ENCODE data around the gene GRM5.
"Not testable (repeated sequence)": the region's sequence is repeated elsewhere in the genome, so short reads cannot be mapped to it uniquely, and the experiment has no call there.

Gene GRM5

GRCh38 chr11:88535916-88536547, 529.8 kb downstream of the GRM5 start:
- no peak for DNase-seq

DNA sequence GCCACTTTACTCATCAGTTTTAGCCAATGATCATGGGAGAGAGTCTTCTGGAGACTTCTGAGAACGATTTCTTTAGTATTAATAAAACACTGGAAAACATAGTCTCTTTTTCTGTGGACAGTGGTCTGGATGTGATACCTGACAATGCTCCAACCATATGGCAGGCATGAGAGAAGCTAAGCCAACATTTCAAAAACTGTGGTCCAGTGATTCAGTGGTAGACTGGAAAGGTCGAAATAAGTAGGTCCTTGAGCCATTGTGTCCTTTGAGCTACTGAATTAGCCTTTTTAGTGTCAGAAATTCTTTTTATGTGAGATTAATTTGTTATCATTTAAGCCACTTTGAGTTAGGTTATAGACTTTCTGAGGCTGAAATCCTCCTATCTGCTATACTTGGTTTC, 530.5 kb downstream of the GRM5 start:
- no peak for DNase-seq

- not testable (repeated sequence) for DNase-seq
These were observed 531.1 kb downstream of the GRM5 start for GRCh38 chr11:88534706-88535105.

DNA sequence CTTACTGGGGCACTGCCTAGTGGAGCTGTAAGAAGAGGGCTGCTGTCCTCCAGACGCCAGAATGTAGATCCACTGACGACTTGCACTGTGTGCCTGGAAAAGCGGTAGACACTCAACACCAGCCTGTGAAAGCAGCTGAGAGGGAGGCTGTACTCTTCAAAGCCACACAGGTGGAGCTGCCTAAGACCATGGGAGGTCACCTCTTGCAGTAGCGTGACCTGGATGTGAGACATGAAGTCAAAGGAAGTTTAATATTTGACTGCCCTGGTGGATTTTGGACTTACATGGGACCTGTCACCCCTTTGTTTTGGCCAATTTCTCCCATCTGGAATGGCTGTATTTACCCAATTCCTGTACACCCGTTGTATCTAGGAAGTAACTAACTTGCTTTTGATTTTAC, 531.6 kb downstream of the GRM5 start:
- no peak for DNase-seq

DNA sequence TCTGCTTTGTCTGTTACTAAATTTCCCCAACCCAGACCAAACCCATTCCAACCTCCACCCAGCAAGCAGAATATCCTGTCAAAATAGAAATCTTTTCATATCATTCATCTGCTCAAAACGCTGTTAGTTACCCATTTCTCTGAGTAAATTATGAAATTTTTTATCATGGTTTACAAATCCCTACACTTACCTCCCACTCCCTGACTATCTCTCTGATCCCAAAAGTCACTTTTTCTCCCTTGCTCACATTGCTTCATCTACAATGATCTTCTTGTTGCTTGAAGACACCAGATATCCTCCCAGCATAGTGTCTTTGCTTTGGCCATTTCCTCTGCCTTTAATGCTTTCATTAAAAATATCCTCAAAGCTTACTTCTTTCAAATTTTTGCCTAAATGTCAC, 532.8 kb downstream of the GRM5 start:
- DNase-seq = no peak

DNA sequence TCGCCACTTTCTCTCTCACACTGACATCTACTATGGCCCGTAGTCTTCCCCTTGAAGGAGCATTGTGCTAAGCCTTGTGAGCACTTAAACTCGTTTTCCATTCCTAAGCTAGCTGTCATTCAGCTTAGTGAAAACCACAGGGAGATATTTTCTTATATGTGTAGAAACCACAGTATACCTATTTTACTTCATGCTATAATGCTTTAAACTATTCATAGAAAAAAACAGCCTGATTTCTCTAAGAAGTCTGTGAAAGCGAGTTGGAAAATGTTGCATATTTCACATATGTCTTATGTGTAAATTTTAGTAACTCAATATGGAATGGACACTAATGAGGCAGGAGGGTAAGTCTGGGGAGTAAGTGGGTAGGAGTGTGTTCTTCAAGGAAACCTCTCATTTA, 534.0 kb downstream of the GRM5 start:
- DNase-seq = no peak

- no peak for DNase-seq
These were observed 536.4 kb downstream of the GRM5 start for GRCh38 chr11:88529426-88529825.

GRCh38 chr11:88523386-88524071, 542.3 kb downstream of the GRM5 start:
- no peak for DNase-seq

- no peak for DNase-seq
These were observed 543.0 kb downstream of the GRM5 start for GRCh38 chr11:88522624-88523385.

GRCh38 chr11:88521799-88522201, 544.0 kb downstream of the GRM5 start:
- DNase-seq = no peak

GRCh38 chr11:88521399-88521798, 544.4 kb downstream of the GRM5 start:
- DNase-seq = no peak

- DNase-seq = no peak
These were observed 545.4 kb downstream of the GRM5 start for GRCh38 chr11:88520391-88520790.

- DNase-seq = no peak
These were observed 550.8 kb downstream of the GRM5 start for GRCh38 chr11:88515002-88515401.

DNA sequence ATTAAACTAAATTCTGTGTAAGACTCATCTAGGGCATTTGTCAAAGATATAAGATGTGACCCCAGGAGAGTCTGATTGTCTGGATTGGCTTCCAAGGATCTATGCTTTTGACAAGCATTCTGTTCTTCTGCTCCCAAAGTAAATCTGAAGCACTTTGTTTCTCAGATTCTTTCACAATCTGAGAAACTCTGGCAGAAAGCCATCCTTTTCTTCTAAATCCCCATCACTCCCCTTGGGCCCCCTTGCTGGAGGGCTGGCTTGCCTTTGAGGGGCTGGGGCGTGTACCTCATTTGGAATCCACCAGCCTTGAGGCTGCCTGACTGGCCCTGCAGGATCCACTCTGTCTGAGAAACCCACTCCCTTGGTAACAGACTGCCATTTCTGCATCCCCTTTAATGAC, 554.8 kb downstream of the GRM5 start:
- DNase-seq = no peak

GRCh38 chr11:88508759-88509581, 556.8 kb downstream of the GRM5 start:
- no peak for DNase-seq

- DNase-seq = no peak
These were observed 557.4 kb downstream of the GRM5 start for GRCh38 chr11:88508418-88508758.

DNA sequence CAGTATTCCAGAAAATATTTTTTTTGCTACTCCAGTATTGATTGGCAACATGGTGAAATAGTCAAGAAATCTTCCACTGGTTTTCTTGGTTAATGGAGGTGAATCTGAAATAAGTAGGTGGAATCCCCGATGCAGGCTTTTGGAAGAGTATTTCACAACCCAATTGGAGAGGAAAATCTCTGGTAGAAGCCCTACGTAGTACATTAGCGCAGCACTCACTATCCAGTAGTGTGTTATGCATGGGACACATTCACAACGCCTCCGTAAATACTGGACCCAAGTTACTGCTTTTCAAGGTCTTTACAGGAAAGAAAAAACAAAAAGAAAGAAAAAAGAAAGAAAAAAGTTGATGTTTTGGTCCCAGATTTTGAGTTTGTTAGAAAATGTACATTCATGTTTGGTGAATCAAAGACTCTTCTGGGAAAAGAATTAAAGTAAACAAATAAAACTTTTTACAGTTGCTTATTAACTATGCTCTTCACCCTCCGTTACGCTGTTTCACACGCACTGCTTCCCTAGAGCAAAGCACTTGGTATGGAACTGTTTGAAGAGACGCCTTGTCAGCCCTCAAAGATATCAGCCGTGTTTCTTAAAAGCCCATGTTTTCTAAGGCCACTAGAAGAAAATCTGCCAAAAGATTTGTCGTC, 557.9 kb downstream of the GRM5 start:
- no peak for DNase-seq

DNA sequence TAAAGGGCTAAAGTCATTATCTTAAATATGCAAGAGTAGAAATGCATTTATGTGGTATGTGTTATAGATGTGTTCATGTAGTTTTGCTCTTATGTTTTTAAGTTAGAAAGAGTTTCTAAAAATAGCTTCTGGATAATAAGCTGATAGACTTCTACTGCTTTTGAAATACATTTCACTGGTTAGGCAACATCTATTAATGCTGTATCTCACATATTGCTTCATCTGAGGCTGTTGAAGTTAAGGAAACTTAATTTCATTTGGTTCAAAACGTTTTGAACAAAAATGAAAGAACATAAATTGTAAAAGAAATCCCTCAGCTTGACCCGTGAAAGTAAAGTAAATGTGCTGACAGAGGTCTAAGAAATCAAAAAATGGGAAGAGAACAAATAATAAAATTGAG, 564.2 kb downstream of the GRM5 start:
- DNase-seq = no peak

GRCh38 chr11:88495836-88496235, 569.9 kb downstream of the GRM5 start:
- no peak for DNase-seq

GRCh38 chr11:88494848-88495247, 570.9 kb downstream of the GRM5 start:
- DNase-seq = no peak

- no peak for DNase-seq
These were observed 574.1 kb downstream of the GRM5 start for GRCh38 chr11:88491674-88492073.

- no peak for DNase-seq
These were observed 576.8 kb downstream of the GRM5 start for GRCh38 chr11:88489030-88489429.

DNA sequence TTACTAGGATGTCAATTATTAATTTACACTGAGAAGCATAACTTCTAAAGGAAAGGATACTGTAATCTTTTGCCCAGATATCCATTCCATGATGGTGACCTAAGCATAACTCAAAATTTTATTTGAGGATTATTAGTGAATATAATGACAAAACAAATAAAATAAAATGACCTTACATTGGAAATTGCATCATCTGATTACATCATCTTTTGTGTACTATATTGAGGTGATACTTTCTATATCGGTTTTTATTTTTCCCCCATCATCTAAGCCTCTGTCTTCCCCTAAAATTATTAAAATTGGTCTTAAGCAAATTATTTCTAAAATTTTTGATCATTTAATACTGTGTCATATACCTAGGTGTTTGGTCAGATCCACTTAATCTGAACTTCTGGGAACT, 578.1 kb downstream of the GRM5 start:
- no peak for DNase-seq
